ENCODE results near the gene TINAGL1.

Gene TINAGL1

GRCh38 chr1:31569596-31570173, 6.6 kb upstream of the TINAGL1 start:
- FAIRE-seq, result no peak

GRCh38 chr1:31570228-31570627, 6.1 kb upstream of the TINAGL1 start:
- FAIRE-seq, result no peak

GRCh38 chr1:31570906-31571305, 5.4 kb upstream of the TINAGL1 start:
- no peak for FAIRE-seq

GRCh38 chr1:31571340-31572295, 4.7 kb upstream of the TINAGL1 start:
- no peak for FAIRE-seq

- FAIRE-seq, result no peak
These were observed 3.8 kb upstream of the TINAGL1 start for GRCh38 chr1:31572323-31573104.

- FAIRE-seq, result no peak
These were observed 3.1 kb upstream of the TINAGL1 start for GRCh38 chr1:31573261-31573660.

GRCh38 chr1:31574749-31575368, 1.5 kb upstream of the TINAGL1 start:
- no peak for FAIRE-seq

GRCh38 chr1:31575369-31576140, 760 bp upstream of the TINAGL1 start:
- FAIRE-seq, result no peak

GRCh38 chr1:31576743-31577455, 584 bp downstream of the TINAGL1 start:
- no peak for FAIRE-seq

- FAIRE-seq, result no peak
These were observed 1.3 kb downstream of the TINAGL1 start for GRCh38 chr1:31577515-31578192.

GRCh38 chr1:31579374-31579773, 3.1 kb downstream of the TINAGL1 start:
- FAIRE-seq, result no peak

GRCh38 chr1:31580513-31580870, 4.2 kb downstream of the TINAGL1 start:
- FAIRE-seq, result no peak

- FAIRE-seq, result no peak
These were observed 4.7 kb downstream of the TINAGL1 start for GRCh38 chr1:31580891-31581603.

GRCh38 chr1:31581821-31582810, 5.8 kb downstream of the TINAGL1 start:
- FAIRE-seq, result no peak

- no peak for FAIRE-seq
These were observed 7.0 kb downstream of the TINAGL1 start for GRCh38 chr1:31583082-31583994.

GRCh38 chr1:31583995-31584868, 7.9 kb downstream of the TINAGL1 start:
- FAIRE-seq, result no peak

Measured in endometrium (tissue), 2 donors.